Lung (tissue), 12 donors: Measurements from ENCODE around the gene ELN. TPM values are rescaled to one million over a fixed set of nuclear protein-coding genes. Genes with fewer than 3 reads are reported as not detected.

ENCODE experiments used
- ATAC-seq: fragments of 200-7000 bp; cut with Tn5 transposase; one replicate; pipeline ENCODE4 v1.9.1; 2020; ENCODE audit warnings: moderate number of reproducible peaks; ENCODE audit not compliant: insufficient read depth, low FRiP score
- DNase-seq, 3 donors: peaks; one replicate each; pipeline ENCODE4 v3.0.0-alpha.2; 2013 to 2017
- H3K27ac ChIP-seq, 2 donors: one replicate each; pipeline ENCODE4 v1.5.1; 2013; ENCODE audit warnings: mild to moderate bottlenecking in 2 of 2, moderate library complexity in 2 of 2, control low read depth in 1 of 2, inconsistent platforms in 1 of 2, low read depth in 1 of 2, low read length in 1 of 2
- H3K27me3 ChIP-seq, 3 donors: one replicate each; pipeline ENCODE4 v1.5.1; 2013; ENCODE audit warnings: low read length in 2 of 3; ENCODE audit not compliant: control insufficient read depth in 3 of 3, insufficient read depth in 3 of 3
- H3K36me3 ChIP-seq, 4 donors: one replicate each; pipeline ENCODE4 v1.5.1; 2013; ENCODE audit warnings: low read length in 4 of 4, mild to moderate bottlenecking in 1 of 4, moderate library complexity in 1 of 4; ENCODE audit not compliant: control insufficient read depth in 4 of 4, insufficient read depth in 4 of 4
- H3K4me1 ChIP-seq, 5 donors: one replicate each; pipeline ENCODE4 v1.5.1; 2013; ENCODE audit warnings: low read length in 5 of 5, mild to moderate bottlenecking in 2 of 5, moderate library complexity in 1 of 5; ENCODE audit not compliant: control insufficient read depth in 5 of 5, insufficient read depth in 5 of 5
- H3K4me3 ChIP-seq: one replicate; pipeline ENCODE4 v1.5.1; 2013; ENCODE audit warnings: mild to moderate bottlenecking, control low read depth, moderate library complexity
- H3K9ac ChIP-seq, 2 donors: one replicate each; pipeline ENCODE4 v1.5.1; 2013; ENCODE audit warnings: low read length in 2 of 2, control low read depth in 1 of 2; ENCODE audit not compliant: insufficient read depth in 1 of 2
- H3K9me3 ChIP-seq, 4 donors: one replicate each; pipeline ENCODE4 v1.5.1; 2013; ENCODE audit warnings: low read length in 3 of 4, mild to moderate bottlenecking in 1 of 4, moderate library complexity in 1 of 4; ENCODE audit not compliant: control insufficient read depth in 4 of 4, insufficient read depth in 3 of 4
- CTCF ChIP-seq: IDR thresholded peaks from 2 replicates; pipeline ENCODE4 v1.5.1; 2012; ENCODE audit warnings: mild to moderate bottlenecking; ENCODE audit errors: control extremely low read depth, extremely low read depth
- WGBS, 2 donors: extraction: QIAGEN DNeasy Blood & Tissue Kit; methylation state at CpG; one replicate each; pipeline ENCODE4 v1.1.7; 2013; 5-methylcytosine and 5-hydroxymethylcytosine counted together
- polyA plus RNA-seq, 2 donors: library from polyadenylated mRNA; stranded (reverse); fragments of 200-250 nt; gene quantifications; one replicate each; pipeline ENCODE4 v1.2.1, GENCODE V29; 2013
- total RNA-seq, 2 donors: library from RNA; depleted of rRNA in 1 of 2; stranded (reverse); fragments of >200 nt in 1 of 2; gene quantifications; one replicate each; pipeline ENCODE4 v1.2.1, GENCODE V29; 2014 to 2021
- donor health status: control.
- donor health status: control.
- donor health status: Bipolar disorder and iron deficiency.
- donor health status: healthy.
- donor health status: DM: yes; HTN: yes; CAD: no.

The ELN gene
- total and polyA plus RNA-seq, 4 donors: 60.4 to 274 (median 125) TPM

GRCh38 chr7:74082770-74083116 is 54.8 kb downstream of the ELN start:
- Histone ChIP-seq H3K9ac (peak overlapping the region in 1 of 2 donors; percentile 46), H3K27me3 (no peaks in the 10 kb centered on the region), H3K4me1 (peaks cover 0 to 20% (median 6%) of the 10 kb centered on the region in 5 donors), H3K4me3 (no peak overlapping the region), H3K27ac (no peak overlapping the region), H3K9me3 (peaks cover 0 to 1% (median 0%) of the 10 kb centered on the region in 4 donors), H3K36me3 (peaks cover 0 to 7% (median 0%) of the 10 kb centered on the region in 4 donors)
- 80 to 91% methylated on average over 9 of the region's 9 CpGs for WGBS, 2 donors
- no peak for DNase-seq
- ATAC-seq: no peak
- TF ChIP-seq CTCF: no peak

GRCh38 chr7:74083117-74083876 is 55.3 kb downstream of the ELN start, which contains the start of gene LIMK1:
Gene LIMK1 (plus strand): TSS chr7:74083804. CDS start chr7:74083991, 187 bp downstream.
- H3K9me3 ChIP-seq: peaks cover 0 to 1% (median 0%) of the 10 kb centered on the region in 4 donors
- WGBS, 2 donors: 10 to 22% methylated on average over 33 to 69 of the region's 71 CpGs
- peaks cover 0 to 20% (median 6%) of the 10 kb centered on the region in 5 donors for H3K4me1 ChIP-seq
- DNase-seq (peak; percentile 92 to 96 (median 94)), ATAC-seq (peak; percentile 93)
- H3K9ac ChIP-seq: peak within 1 kb of the TSS; percentile 11 to 46
- H3K36me3 ChIP-seq: peaks cover 0 to 7% (median 3%) of the 10 kb centered on the region in 4 donors
- TF ChIP-seq CTCF: no peak
- H3K4me3 ChIP-seq: peak within 1 kb of the TSS; percentile 32
- no peaks in the 10 kb centered on the region for H3K27me3 ChIP-seq
- H3K27ac ChIP-seq: no peak within 1 kb of the TSS

- Histone ChIP-seq H3K36me3 (peaks cover 0 to 7% (median 3%) of the 10 kb centered on the region in 4 donors), H3K4me1 (peaks cover 0 to 20% (median 6%) of the 10 kb centered on the region in 5 donors), H3K9me3 (peaks cover 0 to 1% (median 0%) of the 10 kb centered on the region in 4 donors), H3K4me3 (peak overlapping the region; percentile 32), H3K27ac (no peak overlapping the region), H3K9ac (peak overlapping the region in 1 of 2 donors; percentile 11), H3K27me3 (no peaks in the 10 kb centered on the region)
- peak; percentile 13 for ATAC-seq
- no peak for TF ChIP-seq CTCF
- WGBS, 2 donors: 1 to 2% methylated on average over 50 to 61 of the region's 61 CpGs
- peak; percentile 36 to 61 (median 40) for DNase-seq
Observed at GRCh38 chr7:74083928-74084721, 56.2 kb downstream of the ELN start.
